CD14-positive monocyte (primary cell): ENCODE results near the gene VARS1. TPM values are rescaled to one million over a fixed set of nuclear protein-coding genes. Genes with fewer than 3 reads are reported as not detected.

Experiments
- DNase-seq, 3 donors: peaks; one replicate each; pipeline ENCODE4 v3.0.0-alpha.2; 2011 to 2022
- H2AFZ ChIP-seq: 2 replicates; pipeline ENCODE4 v1.6.0; 2012; ENCODE audit warnings: mild to moderate bottlenecking, low read depth, low read length, inconsistent platforms; ENCODE audit not compliant: insufficient read depth, poor library complexity, severe bottlenecking
- H3K27ac ChIP-seq, 2 donors: 1 replicate in 1 of 2; 2 replicates in 1 of 2; pipeline ENCODE4 v1.5.1; 2012 to 2013; ENCODE audit warnings: low read length in 2 of 2, control low read depth in 1 of 2, inconsistent platforms in 1 of 2, low read depth in 1 of 2, mild to moderate bottlenecking in 1 of 2
- H3K27me3 ChIP-seq, 2 donors: one replicate each; pipeline versions ENCODE4 v1.6.0 to v1.6.1; 2011 to 2013; ENCODE audit warnings: low read length in 2 of 2; ENCODE audit not compliant: control insufficient read depth in 2 of 2, insufficient read depth in 2 of 2
- H3K36me3 ChIP-seq, 2 donors: replicated peaks in 1 of 2; 1 replicate in 1 of 2; 2 replicates in 1 of 2; pipeline versions ENCODE4 v1.5.1 to v1.6.1; 2012 to 2013; ENCODE audit warnings: low read length in 2 of 2, control low read depth in 1 of 2, inconsistent platforms in 1 of 2, mild to moderate bottlenecking in 1 of 2; ENCODE audit not compliant: insufficient read depth in 2 of 2, control insufficient read depth in 1 of 2
- H3K4me1 ChIP-seq, 2 donors: 1 replicate in 1 of 2; 2 replicates in 1 of 2; pipeline versions ENCODE4 v1.5.1 to v1.6.1; 2012 to 2013; ENCODE audit warnings: low read length in 2 of 2, control low read depth in 1 of 2, inconsistent platforms in 1 of 2, mild to moderate bottlenecking in 1 of 2, moderate library complexity in 1 of 2; ENCODE audit not compliant: insufficient read depth in 2 of 2, control insufficient read depth in 1 of 2
- H3K4me2 ChIP-seq: replicated peaks from 2 replicates; pipeline ENCODE3; 2012; ENCODE audit warnings: low read length, moderate library complexity, mild to moderate bottlenecking; ENCODE audit not compliant: poor library complexity, severe bottlenecking; ENCODE audit errors: extremely low read depth
- H3K4me3 ChIP-seq, 3 experiments: fragments of 200-600 bp in 1 of 3; sonication (generic) in 1 of 3; replicated peaks in 1 of 3; 1 replicate in 2 of 3; 2 replicates in 1 of 3; pipeline ENCODE4 v1.5.1; 2011 to 2013; ENCODE audit warnings: low read length in 3 of 3, mild to moderate bottlenecking in 3 of 3, control low read depth in 2 of 3, low read depth in 2 of 3, inconsistent platforms in 1 of 3, moderate library complexity in 1 of 3
- H3K79me2 ChIP-seq: 2 replicates; pipeline ENCODE4 v1.6.0; 2012; ENCODE audit warnings: mild to moderate bottlenecking, control low read depth, inconsistent platforms, low read length, moderate library complexity; ENCODE audit not compliant: insufficient read depth
- H3K9ac ChIP-seq: 2 replicates; pipeline ENCODE4 v1.6.0; 2017; ENCODE audit warnings: low read length, mild to moderate bottlenecking; ENCODE audit not compliant: insufficient read depth, poor library complexity, severe bottlenecking
- H3K9me3 ChIP-seq, 2 donors: replicated peaks in 1 of 2; 1 replicate in 1 of 2; 2 replicates in 1 of 2; pipeline versions ENCODE4 v1.5.1 to v1.6.1; 2012 to 2013; ENCODE audit warnings: low read length in 2 of 2, control low read depth in 1 of 2; ENCODE audit not compliant: control insufficient read depth in 1 of 2, insufficient read depth in 1 of 2
- H4K20me1 ChIP-seq: 2 replicates; pipeline ENCODE4 v1.6.0; 2012; ENCODE audit warnings: mild to moderate bottlenecking, low read length, control low read depth, moderate library complexity; ENCODE audit not compliant: insufficient read depth
- H3K27ac Mint-ChIP-seq, 7 donors: one replicate each; pipeline ENCODE4 v1.8.0; 2020; ENCODE audit warnings: mild to moderate bottlenecking in 7 of 7, mixed read lengths in 7 of 7, moderate library complexity in 6 of 7, inconsistent platforms in 2 of 7
- H3K27me3 Mint-ChIP-seq, 3 donors: one replicate each; pipeline ENCODE4 v1.8.0; 2021 to 2022; ENCODE audit warnings: low read depth in 3 of 3, mild to moderate bottlenecking in 3 of 3, mixed read lengths in 3 of 3, moderate library complexity in 3 of 3, inconsistent platforms in 1 of 3
- H3K36me3 Mint-ChIP-seq, 2 donors: one replicate each; pipeline ENCODE4 v1.8.0; 2020; ENCODE audit warnings: mixed read lengths in 2 of 2, inconsistent platforms in 1 of 2, mild to moderate bottlenecking in 1 of 2
- H3K4me1 Mint-ChIP-seq: one replicate; pipeline ENCODE4 v1.8.0; 2020; ENCODE audit warnings: mild to moderate bottlenecking, mixed read lengths
- H3K4me3 Mint-ChIP-seq, 2 donors: one replicate each; pipeline ENCODE4 v1.8.0; 2020; ENCODE audit warnings: mild to moderate bottlenecking in 2 of 2, mixed read lengths in 2 of 2, moderate library complexity in 1 of 2
- H3K9me3 Mint-ChIP-seq, 7 donors: one replicate each; pipeline ENCODE4 v1.8.0; 2020 to 2022; ENCODE audit warnings: mixed read lengths in 7 of 7, mild to moderate bottlenecking in 6 of 7, moderate library complexity in 6 of 7, inconsistent platforms in 2 of 7
- CTCF ChIP-seq: fragments of 200-600 bp; IDR thresholded peaks from one replicate; pipeline ENCODE4 v1.8.0; 2022; ENCODE audit warnings: antibody characterized with exemption, mild to moderate bottlenecking
- WGBS: methylation state at CpG from one replicate; pipeline ENCODE4 v1.1.5; 2013; ENCODE audit warnings: missing lambda C conversion rate; ENCODE audit not compliant: insufficient coverage; 5-methylcytosine and 5-hydroxymethylcytosine counted together
- intact Hi-C, 2 donors: fragments of 100-400 bp; cut with micrococcal nuclease; formaldehyde crosslinking; loops; one replicate each; pipeline versions ENCODE4 v1.15.0 to v1.15.1; 2023
- polyA plus RNA-seq, 3 donors: library from polyadenylated mRNA; depleted of rRNA in 1 of 3; unstranded in 2 of 3; stranded (reverse) in 1 of 3; fragments of 300-500 nt in 2 of 3; fragments of >200 nt in 1 of 3; fragmentation: Illumina TruSeq in 2 of 3; gene quantifications; 1 replicate in 2 of 3; 2 replicates in 1 of 3; pipeline ENCODE4 v1.2.3, GENCODE V29; 2012 to 2021
- small RNA-seq: library from RNA; depleted of rRNA; stranded (forward); fragments of <200 nt; gene quantifications from one replicate; pipeline ENCODE3, GENCODE V24; 2012; ENCODE audit warnings: low read depth; ENCODE audit not compliant: insufficient read length

The VARS1 gene
- polyA plus RNA-seq, 3 donors, result 22.2 to 28.9 (median 27.3) TPM

GRCh38 chr6:31749301-31750036, 46.1 kb downstream of the VARS1 start:
- intact Hi-C loops, result loop anchor here in 1 of 2 donors (5.0 kb wide), 1 partner anchor 43 kb away; no protein-coding TSS in a partner anchor
- no peaks in the 10 kb centered on the region for H3K27me3 Mint-ChIP-seq
- 100% methylated on average over 4 of the region's 8 CpGs for WGBS
- Histone ChIP-seq H2AFZ (no peak overlapping the region), H3K36me3 (peaks cover 2 to 15% of the 10 kb centered on the region in 2 donors), H3K4me1 (no peaks in the 10 kb centered on the region), H3K9me3 (no peaks in the 10 kb centered on the region), H3K9ac (no peak overlapping the region), H3K79me2 (no peaks in the 10 kb centered on the region), H4K20me1 (no peaks in the 10 kb centered on the region), H3K27ac (no peak overlapping the region), H3K27me3 (no peaks in the 10 kb centered on the region), H3K4me3 (no peak overlapping the region), H3K4me2 (no peak overlapping the region)
- no peak for TF ChIP-seq CTCF
- H3K4me1 Mint-ChIP-seq, result no peaks in the 10 kb centered on the region
- no peak for DNase-seq
- no peaks in the 10 kb centered on the region for H3K9me3 Mint-ChIP-seq
- peaks cover 18 to 21% of the 10 kb centered on the region in 2 donors for H3K36me3 Mint-ChIP-seq
- H3K4me3 Mint-ChIP-seq, result no peak overlapping the region
- H3K27ac Mint-ChIP-seq, result peak overlapping the region in 1 of 7 donors; percentile 50

Small RNAs within 50 kb of the gene (small RNA-seq; reads per million reads assigned to genes)
- gene MSH5-SAPCD1, result not detected
- gene RF00019, result not detected
- not detected for gene RNU6-850P
- not detected for gene SAPCD1
- gene SNORD48, result 1,246 reads per million, percentile 99 among the genes with 10 or more reads in this experiment
- not detected for gene SNORD52

Other genes with a start within 250 kb of the VARS1 start
- gene ATP6V1G2, start 249.1 kb downstream of the VARS1 start, polyA plus RNA-seq, result under 1 TPM in 1 of 3 donors, not detected in 2; 0.41 TPM
- gene NFKBIL1, start 248.1 kb downstream of the VARS1 start, polyA plus RNA-seq, result 10 to 100 TPM in 1 of 3 donors, 1 to 10 TPM in 2; 7.7 to 10.3 (median 8.0) TPM
- under 1 TPM in 2 of 3 donors, not detected in 1; 0.26 to 0.28 TPM for gene LTA, start 223.5 kb downstream of the VARS1 start, polyA plus RNA-seq
- 10 to 100 TPM in 1 of 3 donors, 1 to 10 TPM in 2; 7.1 to 13.7 (median 9.6) TPM for gene TNF, start 220.2 kb downstream of the VARS1 start, polyA plus RNA-seq
- gene LTB, start 213.3 kb downstream of the VARS1 start, polyA plus RNA-seq, result 10 to 100 TPM; 12.6 to 25.5 (median 21.6) TPM
- 1,000 to 10,000 TPM; 1,103 to 1,584 (median 1,202) TPM for gene LST1, start 209.5 kb downstream of the VARS1 start, polyA plus RNA-seq
- gene NCR3, start 202.7 kb downstream of the VARS1 start, polyA plus RNA-seq, result 1 to 10 TPM in 1 of 3 donors, under 1 TPM in 1, not detected in 1; 0.54 to 1.2 TPM
- 1,000 to 10,000 TPM in 2 of 3 donors, 100 to 1,000 TPM in 1; 952 to 2,310 (median 2,275) TPM for gene AIF1, start 180.5 kb downstream of the VARS1 start, polyA plus RNA-seq
- gene PRRC2A, start 175.0 kb downstream of the VARS1 start, polyA plus RNA-seq, result 10 to 100 TPM in 1 of 3 donors, 1 to 10 TPM in 2; 1.2 to 76.7 (median 2.3) TPM
- 100 to 1,000 TPM in 1 of 3 donors, 10 to 100 TPM in 2; 15.4 to 195 (median 15.6) TPM for gene BAG6, start 143.1 kb downstream of the VARS1 start, polyA plus RNA-seq
- 1 to 10 TPM; 4.2 to 8.3 (median 4.8) TPM for gene APOM, start 139.9 kb downstream of the VARS1 start, polyA plus RNA-seq
- gene C6orf47, start 135.0 kb downstream of the VARS1 start, polyA plus RNA-seq, result 10 to 100 TPM in 2 of 3 donors, 1 to 10 TPM in 1; 8.0 to 23.4 (median 18.1) TPM
- gene GPANK1, start 130.8 kb downstream of the VARS1 start, polyA plus RNA-seq, result 10 to 100 TPM; 10.8 to 13.9 (median 12.0) TPM
- gene CSNK2B, start 129.7 kb downstream of the VARS1 start, polyA plus RNA-seq, result 100 to 1,000 TPM; 147 to 227 (median 195) TPM
- 10 to 100 TPM in 1 of 3 donors, under 1 TPM in 1, not detected in 1; 0.17 to 55.1 TPM for gene LY6G5B, start 125.8 kb downstream of the VARS1 start, polyA plus RNA-seq
- 1 to 10 TPM; 4.8 to 7.3 (median 5.8) TPM for gene LY6G5C, start 114.7 kb downstream of the VARS1 start, polyA plus RNA-seq
- 100 to 1,000 TPM in 1 of 3 donors, 10 to 100 TPM in 2; 53.0 to 122 (median 56.0) TPM for gene ABHD16A, start 92.4 kb downstream of the VARS1 start, polyA plus RNA-seq
- under 1 TPM in 1 of 3 donors, not detected in 2; 0.51 TPM for gene LY6G6F, start 88.9 kb downstream of the VARS1 start, polyA plus RNA-seq
- not detected for gene LY6G6D, start 80.4 kb downstream of the VARS1 start, polyA plus RNA-seq
- under 1 TPM in 1 of 3 donors, not detected in 2; 0.27 TPM for gene LY6G6C, start 74.0 kb downstream of the VARS1 start, polyA plus RNA-seq
- gene MPIG6B, start 72.4 kb downstream of the VARS1 start, polyA plus RNA-seq, result under 1 TPM; 0.09 to 0.75 (median 0.68) TPM
- gene DDAH2, start 66.5 kb downstream of the VARS1 start, polyA plus RNA-seq, result 10 to 100 TPM; 29.8 to 56.0 (median 30.6) TPM
- 1,000 to 10,000 TPM in 2 of 3 donors, 100 to 1,000 TPM in 1; 676 to 1,304 (median 1,196) TPM for gene CLIC1, start 59.2 kb downstream of the VARS1 start, polyA plus RNA-seq
- 10 to 100 TPM in 1 of 3 donors, 1 to 10 TPM in 1, under 1 TPM in 1; 0.58 to 31.2 (median 1.9) TPM for gene MSH5, start 55.7 kb downstream of the VARS1 start, polyA plus RNA-seq
- gene SAPCD1, start 33.1 kb downstream of the VARS1 start, polyA plus RNA-seq, result 10 to 100 TPM in 1 of 3 donors, not detected in 2; 10.4 TPM
- under 1 TPM in 1 of 3 donors, not detected in 2; 0.57 TPM for gene VWA7, start 18.4 kb downstream of the VARS1 start, polyA plus RNA-seq
- 10 to 100 TPM; 26.0 to 41.0 (median 40.0) TPM for gene LSM2, start 11.2 kb upstream of the VARS1 start, polyA plus RNA-seq
- under 1 TPM; 0.53 to 0.72 (median 0.55) TPM for gene HSPA1L, start 19.5 kb upstream of the VARS1 start, polyA plus RNA-seq
- gene HSPA1A, start 19.8 kb upstream of the VARS1 start, polyA plus RNA-seq, result 100 to 1,000 TPM; 144 to 215 (median 200) TPM
- 10 to 100 TPM in 1 of 3 donors, 1 to 10 TPM in 2; 3.4 to 81.4 (median 4.8) TPM for gene HSPA1B, start 32.0 kb upstream of the VARS1 start, polyA plus RNA-seq
- gene NEU1, start 67.1 kb upstream of the VARS1 start, polyA plus RNA-seq, result 10 to 100 TPM; 70.2 to 89.5 (median 81.8) TPM
- gene SLC44A4, start 83.2 kb upstream of the VARS1 start, polyA plus RNA-seq, result under 1 TPM in 1 of 3 donors, not detected in 2; 0.09 TPM
- gene EHMT2, start 101.9 kb upstream of the VARS1 start, polyA plus RNA-seq, result 10 to 100 TPM in 2 of 3 donors, 1 to 10 TPM in 1; 9.9 to 52.8 (median 16.0) TPM
- gene ZBTB12, start 106.3 kb upstream of the VARS1 start, polyA plus RNA-seq, result under 1 TPM in 1 of 3 donors, not detected in 2; 0.11 TPM
- gene C2, start 132.0 kb upstream of the VARS1 start, polyA plus RNA-seq, result 1 to 10 TPM; 5.4 to 7.2 (median 6.5) TPM
- gene CFB, start 150.3 kb upstream of the VARS1 start, polyA plus RNA-seq, result 1 to 10 TPM in 1 of 3 donors, under 1 TPM in 1, not detected in 1; 0.37 to 2.2 TPM
- gene NELFE, start 163.2 kb upstream of the VARS1 start, polyA plus RNA-seq, result 10 to 100 TPM; 48.8 to 74.4 (median 61.4) TPM
- gene SKIC2, start 163.4 kb upstream of the VARS1 start, polyA plus RNA-seq, result 10 to 100 TPM; 13.2 to 72.1 (median 13.2) TPM
- 10 to 100 TPM in 2 of 3 donors, 1 to 10 TPM in 1; 5.5 to 49.6 (median 10.4) TPM for gene DXO, start 176.4 kb upstream of the VARS1 start, polyA plus RNA-seq
- 10 to 100 TPM in 1 of 3 donors, not detected in 2; 12.6 TPM for gene C4A, start 186.3 kb upstream of the VARS1 start, polyA plus RNA-seq
- gene C4B, start 219.0 kb upstream of the VARS1 start, polyA plus RNA-seq, result 10 to 100 TPM in 1 of 3 donors, under 1 TPM in 1, not detected in 1; 0.18 to 11.6 TPM
- gene CYP21A2, start 242.7 kb upstream of the VARS1 start, polyA plus RNA-seq, result under 1 TPM in 1 of 3 donors, not detected in 2; 0.16 TPM